Epithelial cell of esophagus (primary cell): ENCODE measurements around the gene POLR2B.

Experiments used
- DNase-seq: peaks from one replicate; pipeline ENCODE4 v3.0.0; 2010; ENCODE audit warnings: low read depth
- H3K4me3 ChIP-seq: 2 replicates; pipeline ENCODE4 v1.5.1; 2011; ENCODE audit warnings: mild to moderate bottlenecking, low read length, control low read depth
- CTCF ChIP-seq: IDR thresholded peaks from 2 replicates; pipeline ENCODE4 v1.5.1; 2011; ENCODE audit warnings: low read depth, mild to moderate bottlenecking, low read length, control low read depth, inconsistent platforms; ENCODE audit not compliant: insufficient read depth; ENCODE audit errors: missing control alignments

Gene POLR2B

DNA sequence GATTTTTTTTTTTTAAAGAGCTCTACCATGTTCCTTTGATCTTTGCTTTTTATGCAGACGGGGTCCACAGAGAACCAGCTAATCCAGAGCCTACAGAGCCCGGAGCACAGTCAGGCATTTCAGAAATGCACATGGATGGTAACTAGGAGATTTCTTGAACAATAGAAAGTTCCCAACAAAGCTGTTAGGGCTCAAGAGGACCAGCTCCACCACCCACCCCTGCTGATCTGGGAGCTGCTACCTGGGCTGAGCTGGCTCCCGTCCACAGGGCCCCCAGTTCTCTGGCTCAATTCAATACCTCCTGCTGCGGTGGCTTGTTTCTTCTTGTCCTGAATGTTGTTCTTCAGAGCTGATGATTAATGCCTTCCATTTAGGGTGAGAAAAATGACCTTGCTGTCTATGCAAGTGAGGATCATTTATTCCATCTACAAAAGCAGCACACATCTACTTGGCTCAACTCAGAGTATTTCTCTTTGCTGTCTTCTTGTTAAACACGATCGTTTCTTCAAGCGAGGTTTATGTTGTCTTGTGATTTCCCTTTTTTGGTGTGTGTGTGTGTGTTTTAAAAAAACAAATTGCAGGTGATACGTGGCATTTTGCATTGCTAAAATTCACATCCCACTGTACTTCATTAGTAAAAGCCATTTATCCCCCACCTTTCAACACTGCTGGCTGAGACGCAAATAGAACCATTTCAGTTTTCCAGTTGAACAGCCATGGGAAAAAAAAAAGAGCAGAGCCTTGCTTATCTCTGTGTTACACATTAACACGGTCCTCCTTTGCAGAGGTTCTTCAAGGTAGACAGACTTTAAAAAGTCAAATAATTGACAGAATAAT lies 100.2 kb downstream of the POLR2B start:
- no peak overlapping the region for H3K4me3 ChIP-seq
- DNase-seq = peak; percentile 93
- no peak for TF ChIP-seq CTCF
